HCT116 (cell line): ENCODE data around the gene ATP5PD. TPM values are rescaled to one million over a fixed set of nuclear protein-coding genes. Genes with fewer than 3 reads are reported as not detected.
"Not testable (repeated sequence)": the region's sequence is repeated elsewhere in the genome, so short reads cannot be mapped to it uniquely, and the experiment has no call there.

Experiments
- ATAC-seq: fragments of 200-7000 bp; cut with Tn5 transposase; 2 replicates; pipeline ENCODE4 v1.9.1; 2020; ENCODE audit warnings: mild to moderate bottlenecking, moderate library complexity
- BruUV-seq: library from RNA; stranded (reverse); fragments of 400-500 nt; replicated peaks from 2 replicates; lab custom pipeline; 2021; lab: Mats Ljungman, UMichigan
- CTCF ChIA-PET: fragments of 300-600 bp; sonication (Branson Sonifier 250); formaldehyde crosslinking; loops from one replicate; lab custom pipeline; 2021; ENCODE audit warnings: antibody characterized with exemption; lab: Charles Lee
- POLR2A ChIA-PET: fragments of 300-600, 350-600 bp; sonication (Branson Sonifier 250); formaldehyde crosslinking; loops from one replicate; lab custom pipeline; 2021; ENCODE audit warnings: antibody characterized with exemption; lab: Charles Lee
- RAD21 ChIA-PET, 2 experiments: fragments of 300-600 bp; sonication (Branson Sonifier 250); formaldehyde crosslinking; loops; one replicate each; lab custom pipeline; 2023; ENCODE audit warnings: low total read pairs in 2 of 2; ENCODE audit not compliant: uncharacterized antibody in 2 of 2, unreplicated experiment in 2 of 2, low non-redundant PET in 1 of 2; lab: Charles Lee
- DNase-seq: peaks from one replicate; pipeline ENCODE4 v3.0.0-alpha.2; 2010; ENCODE audit warnings: low read depth, low spot score
- H2AFZ ChIP-seq: fragments of 200-600 bp; shearing (Covaris generic), sonication (generic); 2 replicates; pipeline ENCODE4 v1.6.1; 2017; ENCODE audit warnings: low read depth, mixed run types, mixed read lengths, antibody characterized with exemption, low read length; ENCODE audit not compliant: poor library complexity, severe bottlenecking
- H3K27ac ChIP-seq: 2 replicates; pipeline ENCODE4 v1.5.1; 2012; ENCODE audit warnings: low read depth, low read length
- H3K27me3 ChIP-seq: fragments of 200-600 bp; sonication (generic); 2 replicates; pipeline ENCODE4 v1.6.1; 2016; ENCODE audit warnings: mixed run types, low read length, mixed read lengths; ENCODE audit not compliant: insufficient read depth
- H3K36me3 ChIP-seq, 2 experiments: fragments of 200-500 bp in 1 of 2; fragments of 200-600 bp in 1 of 2; sonication (Bioruptor generic) in 1 of 2; sonication (generic) in 1 of 2; 2 replicates each; pipeline versions ENCODE4 v1.5.1 to v1.6.1; 2014 to 2016; ENCODE audit warnings: low read length in 2 of 2, inconsistent platforms in 1 of 2, mixed read lengths in 1 of 2, mixed run types in 1 of 2; ENCODE audit not compliant: insufficient read depth in 2 of 2, control insufficient read depth in 1 of 2
- H3K4me1 ChIP-seq, 2 experiments: fragments of 200-600 bp in 1 of 2; sonication (generic) in 1 of 2; 2 replicates each; pipeline versions ENCODE4 v1.5.1 to v1.6.1; 2012 to 2017; ENCODE audit warnings: low read length in 2 of 2, inconsistent platforms in 1 of 2, mild to moderate bottlenecking in 1 of 2, mixed read lengths in 1 of 2, mixed run types in 1 of 2, moderate library complexity in 1 of 2; ENCODE audit not compliant: insufficient read depth in 2 of 2, control insufficient read depth in 1 of 2
- H3K4me2 ChIP-seq: fragments of 200-600 bp; sonication (generic); 2 replicates; pipeline ENCODE4 v1.6.1; 2017; ENCODE audit warnings: mixed run types, low read length, mixed read lengths
- H3K4me3 ChIP-seq, 2 experiments: fragments of 200-600 bp in 1 of 2; sonication (generic) in 1 of 2; replicated peaks in 1 of 2; 2 replicates each; pipeline ENCODE4 v1.5.1; 2011 to 2016; ENCODE audit warnings: low read length in 2 of 2, control low read depth in 1 of 2, low read depth in 1 of 2, mild to moderate bottlenecking in 1 of 2, mixed read lengths in 1 of 2, mixed run types in 1 of 2
- H3K79me2 ChIP-seq: fragments of 200-600 bp; sonication (generic); 2 replicates; pipeline ENCODE4 v1.6.1; 2017; ENCODE audit warnings: mild to moderate bottlenecking, mixed run types, low read length, moderate library complexity, mixed read lengths; ENCODE audit not compliant: insufficient read depth
- H3K9ac ChIP-seq: fragments of 200-600 bp; sonication (generic); 2 replicates; pipeline ENCODE4 v1.6.1; 2016; ENCODE audit warnings: low read length, mixed read lengths
- H3K9me2 ChIP-seq: fragments of 200-600 bp; sonication (generic), shearing (Covaris generic); 2 replicates; pipeline ENCODE4 v1.6.1; 2017; ENCODE audit warnings: mixed run types, mild to moderate bottlenecking, moderate library complexity; ENCODE audit not compliant: insufficient read depth
- H3K9me3 ChIP-seq, 2 experiments: fragments of 200-500 bp in 1 of 2; fragments of 200-600 bp in 1 of 2; sonication (Bioruptor generic) in 1 of 2; sonication (generic) in 1 of 2; 2 replicates each; pipeline ENCODE4 v1.6.1; 2014 to 2017; ENCODE audit warnings: low read length in 2 of 2, mixed read lengths in 2 of 2, inconsistent platforms in 1 of 2, low read depth in 1 of 2, mild to moderate bottlenecking in 1 of 2, mixed run types in 1 of 2, moderate library complexity in 1 of 2; ENCODE audit not compliant: control insufficient read depth in 1 of 2, insufficient read depth in 1 of 2
- H4K20me1 ChIP-seq: fragments of 200-600 bp; sonication (generic), shearing (Covaris generic); 2 replicates; pipeline ENCODE4 v1.6.1; 2017; ENCODE audit warnings: mixed run types, mild to moderate bottlenecking, moderate library complexity; ENCODE audit not compliant: insufficient read depth
- CBX3 ChIP-seq: IDR thresholded peaks from 2 replicates; pipeline ENCODE4 v1.6.1; 2012; ENCODE audit warnings: low read depth
- JUND ChIP-seq: IDR thresholded peaks from 2 replicates; pipeline ENCODE4 v1.6.1; 2012
- TCF7L2 ChIP-seq: IDR thresholded peaks from 2 replicates; pipeline ENCODE4 v1.7.0; 2011; ENCODE audit warnings: borderline replicate concordance, inconsistent platforms; ENCODE audit not compliant: insufficient read depth, insufficient read length; ENCODE audit errors: extremely low read depth
- ZFX ChIP-seq: fragments of 450-650 bp; IDR thresholded peaks from 2 replicates; pipeline ENCODE4 v1.6.1; 2017
- intact Hi-C: fragments of 100-400 bp; cut with micrococcal nuclease; formaldehyde crosslinking; loops from 2 replicates; pipeline ENCODE4 v1.10.0; 2022
- total RNA-seq: library from RNA; stranded (reverse); gene quantifications from one replicate; pipeline ENCODE4 v1.2.1, GENCODE V29; 2021; ENCODE audit not compliant: unreplicated experiment

ATP5PD gene
- total RNA-seq, 1 experiment from 2014 or later = 407 TPM

DNA sequence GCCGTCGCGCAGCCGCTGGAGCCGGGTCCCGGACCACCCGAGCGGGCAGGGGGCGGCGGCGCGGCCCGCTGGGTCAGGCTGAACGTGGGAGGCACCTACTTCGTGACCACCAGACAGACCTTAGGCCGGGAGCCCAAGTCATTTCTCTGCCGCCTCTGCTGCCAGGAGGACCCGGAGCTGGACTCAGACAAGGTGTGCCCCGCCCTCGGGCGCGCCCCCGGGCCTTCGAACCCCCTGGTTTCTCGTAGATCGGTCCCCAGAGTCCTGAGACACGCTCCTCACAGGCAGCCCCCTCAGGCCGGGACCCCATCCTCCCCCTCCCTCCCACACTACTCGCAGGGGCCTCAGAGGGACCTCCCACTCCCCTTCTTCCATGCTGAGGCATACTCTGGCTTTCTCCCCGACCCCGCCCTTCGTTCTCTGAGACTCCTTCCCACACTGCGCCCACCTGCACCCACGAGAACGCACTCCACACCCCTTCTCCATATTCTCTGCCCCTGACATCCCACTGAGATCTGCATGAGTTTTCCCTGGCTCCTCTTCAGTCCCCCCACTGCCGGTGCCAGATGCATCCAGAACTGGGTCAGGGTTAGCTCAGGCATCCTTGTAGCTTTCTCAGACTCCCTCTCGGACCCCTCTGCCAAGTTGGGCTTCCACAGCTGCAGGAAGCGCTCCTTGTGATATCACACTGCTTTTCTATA, 779 bp upstream of the ATP5PD start:
- Histone ChIP-seq H3K4me3 (peak overlapping the region; percentile 86 to 98), H4K20me1 (no peaks in the 10 kb centered on the region), H3K27ac (peak overlapping the region; percentile 99), H3K9ac (peak overlapping the region; percentile 97), H3K9me3 (no peaks in the 10 kb centered on the region), H3K27me3 (no peaks in the 10 kb centered on the region), H3K36me3 (peaks cover 9 to 10% of the 10 kb centered on the region in 2 experiments; a peak in 3 of 4 replicates), H2AFZ (no peak overlapping the region), H3K79me2 (peaks cover 45% of the 10 kb centered on the region), H3K4me2 (peak overlapping the region; percentile 88), H3K9me2 (no peaks in the 10 kb centered on the region), H3K4me1 (peaks cover 10 to 17% of the 10 kb centered on the region in 2 experiments; a peak in 3 of 4 replicates)
- ChIA-PET RAD21 (no interaction called here), CTCF (interaction anchor here (1.0 to 3.6 kb wide), 3 partner anchors 12 to 86 kb away, joined by 3 to 12 read pairs (median 11); no protein-coding TSS in a partner anchor), POLR2A (interaction anchor here (2.9 kb wide), 1 partner anchor 13 kb away, joined by 13 read pairs; no protein-coding TSS in a partner anchor)
- no TSS peak for BruUV-seq
- ATAC-seq (peak; percentile 20), DNase-seq (no peak)
- TF ChIP-seq TCF7L2 (no peak), JUND (no peak), ZFX (0 out of 2 replicates have a peak, but pooled peaks have one; percentile 20)
- intact Hi-C loops = no loop called here

- H3K4me2 ChIP-seq = peak overlapping the region; percentile 65
- intact Hi-C loops = loop anchor here (1.0 kb wide), 1 partner anchor 11 kb away; no protein-coding TSS in a partner anchor
- H3K79me2 ChIP-seq = peaks cover 45% of the 10 kb centered on the region
- H3K9ac ChIP-seq = peak overlapping the region; percentile 97
- DNase-seq, H4K20me1 ChIP-seq, RAD21 ChIA-PET, H3K9me2 ChIP-seq, H2AFZ ChIP-seq, H3K9me3 ChIP-seq, BruUV-seq, H3K27me3 ChIP-seq: not testable (repeated sequence)
- peak overlapping the region; percentile 86 to 98 for H3K4me3 ChIP-seq
- CTCF ChIA-PET = interaction anchor here (2.1 to 3.6 kb wide), 2 partner anchors 11 to 84 kb away, joined by 11 to 12 read pairs; no protein-coding TSS in a partner anchor
- TF ChIP-seq CBX3 = 0 out of 2 replicates have a peak, but pooled peaks have one; percentile 20
- POLR2A ChIA-PET = interaction anchor here (2.9 kb wide), 1 partner anchor 11 kb away, joined by 13 read pairs; no protein-coding TSS in a partner anchor
- peak overlapping the region; percentile 99 for H3K27ac ChIP-seq
- ATAC-seq = peak; percentile 24
- peaks cover 10 to 17% of the 10 kb centered on the region in 2 experiments; a peak in 3 of 4 replicates for H3K4me1 ChIP-seq
- H3K36me3 ChIP-seq = peaks cover 19 to 21% of the 10 kb centered on the region in 2 experiments; a peak in 3 of 4 replicates
Measured at GRCh38 chr17:75045946-75046406, 793 bp downstream of the ATP5PD start.
